ENCODE measurements around the gene GTF3C6.

The GTF3C6 gene

DNA sequence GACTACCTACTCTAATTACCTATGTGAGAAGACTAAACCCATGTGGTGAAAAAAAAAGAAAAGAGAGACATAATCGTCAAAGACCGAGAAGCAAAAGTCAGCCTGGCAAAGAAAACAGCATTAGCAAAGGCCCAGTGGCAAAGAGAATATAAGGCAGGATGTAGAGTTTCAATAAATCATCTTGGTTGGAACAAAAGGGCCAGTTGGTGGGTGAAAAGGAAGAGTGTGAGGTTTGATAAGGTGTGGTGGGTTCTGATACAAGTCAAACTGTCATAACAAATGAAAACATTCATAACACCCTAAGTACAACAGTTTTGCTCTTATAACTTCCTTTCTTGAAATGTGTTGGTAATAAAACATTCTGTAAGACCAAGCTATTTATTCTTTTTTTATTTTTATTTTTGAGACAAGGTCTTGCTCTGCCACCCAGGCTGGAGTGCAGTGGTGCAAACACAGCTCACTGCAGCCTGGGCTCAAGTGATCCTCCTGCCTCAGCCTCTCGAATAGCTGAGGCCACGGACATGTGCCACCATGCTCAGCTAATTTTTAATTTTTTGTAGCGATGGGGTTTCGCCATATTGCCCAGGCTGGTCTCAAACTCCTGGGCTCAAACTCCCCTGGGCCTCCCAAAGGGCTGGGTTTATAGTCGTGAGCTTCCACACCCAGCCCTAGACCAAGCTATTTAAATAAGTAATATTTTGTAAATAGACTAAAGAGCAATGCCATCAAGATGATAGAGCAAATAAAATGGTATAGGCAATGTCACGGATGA, 18.9 kb upstream of the GTF3C6 start:
- H3K4me3 ChIP-seq (ENCODE audit: low read depth, low read length): no peak overlapping the region
- TF ChIP-seq, protein P1, sequence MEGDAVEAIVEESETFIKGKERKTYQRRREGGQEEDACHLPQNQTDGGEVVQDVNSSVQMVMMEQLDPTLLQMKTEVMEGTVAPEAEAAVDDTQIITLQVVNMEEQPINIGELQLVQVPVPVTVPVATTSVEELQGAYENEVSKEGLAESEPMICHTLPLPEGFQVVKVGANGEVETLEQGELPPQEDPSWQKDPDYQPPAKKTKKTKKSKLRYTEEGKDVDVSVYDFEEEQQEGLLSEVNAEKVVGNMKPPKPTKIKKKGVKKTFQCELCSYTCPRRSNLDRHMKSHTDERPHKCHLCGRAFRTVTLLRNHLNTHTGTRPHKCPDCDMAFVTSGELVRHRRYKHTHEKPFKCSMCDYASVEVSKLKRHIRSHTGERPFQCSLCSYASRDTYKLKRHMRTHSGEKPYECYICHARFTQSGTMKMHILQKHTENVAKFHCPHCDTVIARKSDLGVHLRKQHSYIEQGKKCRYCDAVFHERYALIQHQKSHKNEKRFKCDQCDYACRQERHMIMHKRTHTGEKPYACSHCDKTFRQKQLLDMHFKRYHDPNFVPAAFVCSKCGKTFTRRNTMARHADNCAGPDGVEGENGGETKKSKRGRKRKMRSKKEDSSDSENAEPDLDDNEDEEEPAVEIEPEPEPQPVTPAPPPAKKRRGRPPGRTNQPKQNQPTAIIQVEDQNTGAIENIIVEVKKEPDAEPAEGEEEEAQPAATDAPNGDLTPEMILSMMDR (IDR thresholded peaks at IDR 0.05; ENCODE audit: low read depth, low read length): no peak

DNA sequence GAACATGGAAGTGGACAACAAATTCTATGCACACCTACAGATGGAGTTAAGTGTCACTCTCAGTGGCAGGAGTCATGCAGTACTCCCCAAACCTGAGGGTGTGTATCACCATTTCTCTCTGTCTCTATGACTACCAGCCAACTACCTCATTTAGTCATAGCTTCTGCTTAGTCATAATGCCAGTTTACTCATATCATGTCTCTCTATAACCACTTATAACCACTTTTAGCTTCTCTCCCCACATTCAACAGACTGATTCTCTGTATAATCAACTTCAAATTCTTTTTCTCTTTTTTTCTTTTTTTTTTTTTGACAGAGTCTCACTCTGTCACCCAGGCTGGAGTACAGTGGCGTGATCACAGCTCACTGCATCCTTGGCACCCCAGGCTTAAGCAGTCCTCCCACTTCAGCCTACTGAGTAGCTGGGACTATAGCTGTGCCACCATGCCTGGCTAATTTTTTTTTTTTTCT, 13.8 kb upstream of the GTF3C6 start:
- H3K4me3 ChIP-seq (ENCODE audit: low read depth, low read length): no peak overlapping the region
- TF ChIP-seq, protein P1 (IDR thresholded peaks at IDR 0.05; ENCODE audit: low read depth, low read length): no peak

DNA sequence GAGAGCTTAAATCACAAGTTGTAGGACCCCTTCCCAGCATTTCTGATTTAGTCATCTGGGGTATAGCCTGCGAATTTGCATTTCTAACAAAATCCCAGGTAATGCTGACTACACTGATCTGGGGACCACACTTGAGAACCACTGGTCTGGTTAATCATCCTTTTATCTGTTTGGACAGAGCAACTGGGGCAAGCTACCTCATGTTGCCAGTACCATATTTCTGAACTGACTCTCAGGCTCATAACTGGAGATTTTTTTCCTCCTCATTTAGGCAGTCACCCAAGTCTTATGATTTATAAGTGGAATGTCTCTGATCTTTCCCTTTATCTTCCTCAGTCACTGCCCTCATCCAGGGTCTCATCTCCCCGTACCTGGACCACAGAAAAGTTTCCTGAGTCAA, 12.0 kb upstream of the GTF3C6 start:
- TF ChIP-seq, protein P1 (IDR thresholded peaks at IDR 0.05; ENCODE audit: low read depth, low read length): no peak
- H3K4me3 ChIP-seq (ENCODE audit: low read depth, low read length): no peak overlapping the region

DNA sequence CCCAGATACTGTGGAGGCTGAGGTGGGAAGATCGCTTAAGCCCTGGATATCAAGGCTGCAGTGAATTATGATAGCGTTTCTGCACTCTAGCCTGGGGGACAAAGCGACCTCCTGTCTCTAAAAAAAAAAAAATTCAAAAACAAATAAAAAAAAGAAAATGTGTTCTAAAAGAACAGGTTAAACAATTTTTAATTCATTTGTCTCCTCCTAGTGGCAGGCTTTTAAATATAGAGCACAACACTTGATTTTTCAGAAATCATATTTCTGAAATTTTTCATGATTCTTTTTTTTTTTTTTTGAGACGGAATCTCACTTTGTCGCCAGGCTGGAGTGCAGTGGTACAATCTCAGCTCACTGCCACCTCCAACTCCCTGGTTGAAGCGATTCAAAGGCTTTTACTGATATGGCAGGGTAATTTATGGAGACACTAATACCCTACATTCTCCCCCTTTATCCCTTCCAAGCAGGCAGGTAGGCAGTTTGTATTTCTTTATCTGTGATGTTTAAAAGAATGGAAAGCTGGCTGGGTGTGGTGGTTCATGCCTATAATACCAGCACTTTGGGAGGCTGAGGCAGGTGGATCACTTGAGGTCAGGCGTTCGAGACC, 8.7 kb upstream of the GTF3C6 start:
- H3K4me3 ChIP-seq (ENCODE audit: low read depth, low read length): no peak overlapping the region
- TF ChIP-seq, protein P1 (IDR thresholded peaks at IDR 0.05; ENCODE audit: low read depth, low read length): peak; percentile 32; the same call in 1 of the 2 replicates

DNA sequence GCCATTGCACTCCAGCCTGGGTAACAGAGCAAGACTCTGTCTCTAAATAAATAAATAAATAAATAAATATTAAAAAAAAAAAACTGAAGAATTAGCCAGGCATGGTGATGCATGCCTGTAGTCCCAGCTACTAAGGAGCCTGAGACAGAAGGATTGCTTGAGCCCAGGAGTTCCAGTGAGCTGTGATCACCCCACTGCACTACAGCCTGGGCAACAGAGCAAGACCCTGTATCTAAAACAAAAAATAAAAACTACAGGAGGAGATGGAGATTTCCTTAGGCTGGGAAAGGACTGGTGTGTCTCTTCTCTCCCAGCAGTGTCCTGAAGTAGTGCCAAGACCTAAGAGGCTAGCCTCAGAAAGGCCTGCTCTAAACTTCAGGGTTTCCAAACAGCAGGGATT, 8.1 kb upstream of the GTF3C6 start:
- no peak overlapping the region for H3K4me3 ChIP-seq (ENCODE audit: low read depth, low read length)
- TF ChIP-seq, protein P1 (IDR thresholded peaks at IDR 0.05; ENCODE audit: low read depth, low read length): no peak

DNA sequence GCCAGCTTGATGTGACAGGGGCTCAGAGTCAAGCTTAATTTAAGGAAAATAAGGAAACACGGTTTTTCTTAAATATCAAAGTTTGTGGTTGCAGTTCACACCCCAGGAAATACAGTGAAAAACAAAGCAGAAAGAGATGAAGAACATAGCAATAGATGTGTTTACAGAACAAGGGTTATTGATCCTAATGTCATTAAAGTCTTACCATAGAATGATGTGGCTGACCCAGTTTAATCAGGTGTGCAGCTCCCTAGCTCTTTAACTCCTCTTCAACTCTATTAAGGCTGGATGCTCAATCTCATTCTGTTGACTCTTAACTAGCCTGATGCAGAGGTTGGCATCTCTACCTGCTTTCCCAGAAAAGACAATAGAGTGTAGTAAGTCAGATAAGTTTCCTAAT, 7.5 kb upstream of the GTF3C6 start:
- H3K4me3 ChIP-seq (ENCODE audit: low read depth, low read length): no peak overlapping the region
- TF ChIP-seq, protein P1 (IDR thresholded peaks at IDR 0.05; ENCODE audit: low read depth, low read length): no peak
